ENCODE data around the gene SORCS2.

SORCS2 gene

DNA sequence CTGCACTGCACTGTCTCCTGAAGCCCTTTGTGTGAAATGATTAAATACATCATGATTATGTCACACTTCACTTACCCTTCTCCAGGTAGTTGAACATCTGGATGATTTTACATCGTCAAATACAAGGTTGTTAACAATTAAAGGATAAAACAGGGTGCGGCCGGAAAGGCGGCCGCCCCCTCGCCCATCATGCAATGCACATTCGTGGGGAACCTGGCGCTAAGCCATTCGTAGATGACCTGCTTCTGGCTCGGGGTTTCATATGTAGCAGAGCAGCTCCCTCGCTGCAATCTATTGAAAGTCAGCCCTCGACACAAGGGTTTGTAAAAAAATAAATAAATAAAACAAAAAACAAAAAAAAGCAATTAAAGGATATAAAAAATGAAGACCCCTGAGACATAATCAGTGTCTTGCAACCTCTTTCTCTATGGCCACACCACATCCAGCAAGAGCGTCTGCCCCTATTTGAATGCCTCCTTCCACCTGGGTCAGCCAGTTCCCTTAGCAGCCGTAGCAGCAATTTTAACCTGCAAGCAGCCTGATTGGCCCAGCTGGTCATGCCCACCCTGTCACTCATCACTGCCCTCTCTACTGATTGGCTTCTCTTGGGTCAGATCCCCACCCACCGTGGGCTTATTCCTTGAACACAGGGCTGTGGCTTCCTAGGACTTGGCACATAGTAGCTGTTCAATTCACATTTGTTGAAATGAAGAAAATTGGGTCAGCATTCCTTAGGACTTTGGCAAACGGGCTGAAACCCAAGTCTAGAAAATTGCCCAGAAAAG lies 390.2 kb downstream of the SORCS2 start:
- Histone ChIP-seq H3K36me3 (ENCODE audit: insufficient read depth, insufficient read length, low read length) (no peaks in the 10 kb centered on the region), H3K9ac (ENCODE audit: insufficient read length, low read depth) (no peak overlapping the region), H3K4me1 (ENCODE audit: insufficient read depth, insufficient read length) (peaks cover 3% of the 10 kb centered on the region), H3K4me3 (ENCODE audit: insufficient read length, low read depth) (no peak overlapping the region), H3K27me3 (ENCODE audit: insufficient read depth, insufficient read length) (no peaks in the 10 kb centered on the region), H3K9me3 (ENCODE audit: insufficient read depth, low read length) (peaks cover 54% of the 10 kb centered on the region)
- no peak for DNase-seq (ENCODE audit: low read depth, low spot score)
- TF ChIP-seq ZNF274 (IDR thresholded peaks at IDR 0.05; ENCODE audit: low read depth, low read length) = no peak
- TF ChIP-seq YY1 (IDR thresholded peaks at IDR 0.05; ENCODE audit: insufficient read depth, insufficient read length) = no peak
- no peak for TF ChIP-seq SUZ12 (IDR thresholded peaks at IDR 0.05; ENCODE audit: extremely low read depth, insufficient read depth, insufficient read length)

DNA sequence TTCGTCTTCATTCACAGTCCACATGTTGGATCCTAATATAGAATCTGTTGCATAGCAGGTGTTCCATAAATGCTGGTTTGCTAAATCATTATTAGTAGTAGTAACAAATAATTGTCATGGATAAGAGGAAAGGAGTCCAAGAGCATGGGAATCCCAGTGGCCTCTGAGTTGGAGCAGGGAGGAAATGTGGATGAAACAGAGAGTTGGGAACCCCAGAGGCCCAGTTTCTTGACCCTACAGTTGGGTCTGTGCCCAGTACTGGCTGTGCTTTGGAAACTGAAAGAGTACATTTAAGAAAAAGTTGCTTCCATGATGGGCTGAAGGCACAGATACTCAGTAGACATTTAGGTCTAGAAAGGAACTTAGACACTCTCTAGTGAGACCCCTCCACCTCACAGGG lies 391.8 kb downstream of the SORCS2 start:
- Histone ChIP-seq H3K27me3 (ENCODE audit: insufficient read depth, insufficient read length) (no peaks in the 10 kb centered on the region), H3K9ac (ENCODE audit: insufficient read length, low read depth) (no peak overlapping the region), H3K9me3 (ENCODE audit: insufficient read depth, low read length) (peaks cover 38% of the 10 kb centered on the region), H3K4me1 (ENCODE audit: insufficient read depth, insufficient read length) (peaks cover 3% of the 10 kb centered on the region), H3K36me3 (ENCODE audit: insufficient read depth, insufficient read length, low read length) (no peaks in the 10 kb centered on the region), H3K4me3 (ENCODE audit: insufficient read length, low read depth) (no peak overlapping the region)
- TF ChIP-seq YY1 (IDR thresholded peaks at IDR 0.05; ENCODE audit: insufficient read depth, insufficient read length) = no peak
- TF ChIP-seq SUZ12 (IDR thresholded peaks at IDR 0.05; ENCODE audit: extremely low read depth, insufficient read depth, insufficient read length) = no peak
- TF ChIP-seq ZNF274 (IDR thresholded peaks at IDR 0.05; ENCODE audit: low read depth, low read length) = no peak
- no peak for DNase-seq (ENCODE audit: low read depth, low spot score)

- no peak overlapping the region for H3K4me3 ChIP-seq (ENCODE audit: insufficient read length, low read depth)
- TF ChIP-seq ZNF274 (IDR thresholded peaks at IDR 0.05; ENCODE audit: low read depth, low read length) (no peak), SUZ12 (IDR thresholded peaks at IDR 0.05; ENCODE audit: extremely low read depth, insufficient read depth, insufficient read length) (no peak), YY1 (IDR thresholded peaks at IDR 0.05; ENCODE audit: insufficient read depth, insufficient read length) (no peak)
- H3K4me1 ChIP-seq (ENCODE audit: insufficient read depth, insufficient read length) = peaks cover 5% of the 10 kb centered on the region
- no peaks in the 10 kb centered on the region for H3K36me3 ChIP-seq (ENCODE audit: insufficient read depth, insufficient read length, low read length)
- H3K9ac ChIP-seq (ENCODE audit: insufficient read length, low read depth) = no peak overlapping the region
- no peaks in the 10 kb centered on the region for H3K27me3 ChIP-seq (ENCODE audit: insufficient read depth, insufficient read length)
- peaks cover 32% of the 10 kb centered on the region for H3K9me3 ChIP-seq (ENCODE audit: insufficient read depth, low read length)
- DNase-seq (ENCODE audit: low read depth, low spot score) = no peak
These were observed 392.3 kb downstream of the SORCS2 start for GRCh38 chr4:7584606-7585159.

- DNase-seq (ENCODE audit: low read depth, low spot score) = no peak
- H3K36me3 ChIP-seq (ENCODE audit: insufficient read depth, insufficient read length, low read length) = no peaks in the 10 kb centered on the region
- H3K9ac ChIP-seq (ENCODE audit: insufficient read length, low read depth) = no peak overlapping the region
- H3K27me3 ChIP-seq (ENCODE audit: insufficient read depth, insufficient read length) = no peaks in the 10 kb centered on the region
- peaks cover 8% of the 10 kb centered on the region for H3K4me1 ChIP-seq (ENCODE audit: insufficient read depth, insufficient read length)
- no peak overlapping the region for H3K4me3 ChIP-seq (ENCODE audit: insufficient read length, low read depth)
- TF ChIP-seq SUZ12 (IDR thresholded peaks at IDR 0.05; ENCODE audit: extremely low read depth, insufficient read depth, insufficient read length) (no peak), YY1 (IDR thresholded peaks at IDR 0.05; ENCODE audit: insufficient read depth, insufficient read length) (no peak), ZNF274 (IDR thresholded peaks at IDR 0.05; ENCODE audit: low read depth, low read length) (no peak)
- peaks cover 21% of the 10 kb centered on the region for H3K9me3 ChIP-seq (ENCODE audit: insufficient read depth, low read length)
These were observed 393.4 kb downstream of the SORCS2 start for GRCh38 chr4:7585768-7586167.

DNA sequence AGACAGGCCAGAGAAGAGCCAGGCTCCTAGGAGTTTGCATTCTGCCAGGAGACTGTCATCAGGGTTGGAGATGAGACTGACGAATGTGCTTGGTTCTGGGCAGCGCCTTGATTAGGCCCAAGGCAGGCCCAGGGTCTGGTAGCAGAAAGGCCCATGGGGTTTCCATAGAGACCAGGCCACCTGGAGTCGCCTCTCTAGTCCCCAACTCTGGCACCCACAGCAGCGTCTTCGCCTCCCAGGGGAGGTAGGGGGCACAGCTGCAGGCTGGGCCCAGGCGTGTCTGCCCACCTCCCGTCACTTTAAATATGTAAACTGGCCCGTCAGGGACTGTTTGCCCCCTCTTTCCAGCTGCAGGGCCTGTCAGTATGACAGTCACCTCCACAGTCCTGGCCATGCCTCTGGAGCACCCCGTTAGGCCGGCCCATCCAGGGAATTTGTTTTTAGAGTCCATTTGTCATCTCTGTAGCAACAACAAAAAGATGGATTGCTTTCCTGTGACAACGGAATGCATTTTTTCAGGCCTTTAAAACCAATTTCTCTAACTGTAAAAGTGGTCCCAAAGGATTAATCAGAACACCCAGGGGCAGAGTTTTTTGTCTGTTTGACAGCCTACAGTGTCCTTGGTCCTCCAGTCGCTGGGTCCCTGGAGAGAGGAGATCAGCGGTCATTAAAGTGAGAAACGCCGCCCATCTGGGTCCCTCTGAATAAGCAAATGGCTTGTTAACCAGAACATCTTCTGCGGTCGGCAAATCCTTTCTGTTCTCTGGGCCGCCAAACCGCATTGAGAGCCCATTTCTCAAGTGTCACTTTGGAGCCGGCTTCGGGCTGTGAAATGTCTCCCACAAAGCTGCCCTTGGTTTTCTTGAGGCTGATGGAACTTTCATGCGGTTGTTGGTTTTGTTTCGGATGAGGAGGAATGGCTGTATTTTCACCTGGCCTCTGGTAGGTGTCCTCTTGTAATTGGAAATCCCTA lies 395.4 kb downstream of the SORCS2 start:
- Histone ChIP-seq H3K27me3 (ENCODE audit: insufficient read depth, insufficient read length) (no peaks in the 10 kb centered on the region), H3K36me3 (ENCODE audit: insufficient read depth, insufficient read length, low read length) (no peaks in the 10 kb centered on the region), H3K4me1 (ENCODE audit: insufficient read depth, insufficient read length) (peaks cover 8% of the 10 kb centered on the region), H3K4me3 (ENCODE audit: insufficient read length, low read depth) (no peak overlapping the region), H3K9ac (ENCODE audit: insufficient read length, low read depth) (no peak overlapping the region), H3K9me3 (ENCODE audit: insufficient read depth, low read length) (peaks cover 5% of the 10 kb centered on the region)
- no peak for DNase-seq (ENCODE audit: low read depth, low spot score)
- TF ChIP-seq SUZ12 (IDR thresholded peaks at IDR 0.05; ENCODE audit: extremely low read depth, insufficient read depth, insufficient read length) (no peak), YY1 (IDR thresholded peaks at IDR 0.05; ENCODE audit: insufficient read depth, insufficient read length) (no peak), ZNF274 (IDR thresholded peaks at IDR 0.05; ENCODE audit: low read depth, low read length) (no peak)

- H3K9me3 ChIP-seq (ENCODE audit: insufficient read depth, low read length) = no peaks in the 10 kb centered on the region
- H3K4me1 ChIP-seq (ENCODE audit: insufficient read depth, insufficient read length) = peaks cover 8% of the 10 kb centered on the region
- no peak overlapping the region for H3K4me3 ChIP-seq (ENCODE audit: insufficient read length, low read depth)
- no peaks in the 10 kb centered on the region for H3K36me3 ChIP-seq (ENCODE audit: insufficient read depth, insufficient read length, low read length)
- H3K9ac ChIP-seq (ENCODE audit: insufficient read length, low read depth) = no peak overlapping the region
- TF ChIP-seq YY1 (IDR thresholded peaks at IDR 0.05; ENCODE audit: insufficient read depth, insufficient read length) = no peak
- no peak for TF ChIP-seq ZNF274 (IDR thresholded peaks at IDR 0.05; ENCODE audit: low read depth, low read length)
- no peak for TF ChIP-seq SUZ12 (IDR thresholded peaks at IDR 0.05; ENCODE audit: extremely low read depth, insufficient read depth, insufficient read length)
- peak; percentile 16 for DNase-seq (ENCODE audit: low read depth, low spot score)
- H3K27me3 ChIP-seq (ENCODE audit: insufficient read depth, insufficient read length) = no peaks in the 10 kb centered on the region
These were observed 397.9 kb downstream of the SORCS2 start for GRCh38 chr4:7590189-7590588.
